HepG2 (cell line): ENCODE measurements around the gene NRSN2. TPM values are rescaled to one million over a fixed set of nuclear protein-coding genes. Genes with fewer than 3 reads are reported as not detected.

ENCODE experiments used
- CREB1 ChIP-seq, 2 experiments: fragments of 450-650 bp in 1 of 2; IDR thresholded peaks; 2 replicates each; pipeline ENCODE4 v1.6.1; 2016 to 2017; ENCODE audit warnings: control low read depth in 1 of 2, mild to moderate bottlenecking in 1 of 2, missing compliant biosample characterization in 1 of 2, missing genetic modification characterization in 1 of 2
- FOSL1 ChIP-seq: sonication (generic); formaldehyde crosslinking; IDR thresholded peaks from 2 replicates; pipeline ENCODE4 v1.9.0; 2021; ENCODE audit warnings: missing genetic modification reagents, borderline replicate concordance
- HNF4G ChIP-seq, 2 experiments: sonication (generic) in 1 of 2; formaldehyde crosslinking in 1 of 2; IDR thresholded peaks; 2 replicates each; pipeline versions ENCODE4 v1.4.0 to v1.6.1; 2011 to 2020; ENCODE audit warnings: borderline replicate concordance in 2 of 2, low read depth in 2 of 2, mild to moderate bottlenecking in 2 of 2, low read length in 1 of 2, missing genetic modification reagents in 1 of 2, moderate library complexity in 1 of 2
- IKZF4 ChIP-seq: sonication (generic); formaldehyde crosslinking; IDR thresholded peaks from 2 replicates; pipeline ENCODE4 v1.5.1; 2020; ENCODE audit warnings: borderline replicate concordance, mild to moderate bottlenecking, low read depth, missing genetic modification reagents; ENCODE audit errors: not compliant biosample characterization
- MATR3 ChIP-seq: sonication (generic); formaldehyde crosslinking; IDR thresholded peaks from 2 replicates; pipeline ENCODE4 v1.4.0; 2020; ENCODE audit warnings: missing genetic modification reagents
- MIXL1 ChIP-seq: IDR thresholded peaks from 2 replicates; pipeline ENCODE4 v1.6.1; 2016
- MXD4 ChIP-seq: IDR thresholded peaks from 2 replicates; pipeline ENCODE4 v1.6.1; 2016; ENCODE audit warnings: mild to moderate bottlenecking, missing biosample characterization, missing genetic modification reagents
- SCMH1 ChIP-seq: sonication (generic); formaldehyde crosslinking; IDR thresholded peaks from 2 replicates; pipeline ENCODE4 v1.9.0; 2021; ENCODE audit warnings: missing genetic modification reagents, mild to moderate bottlenecking, borderline replicate concordance
- SP2 ChIP-seq: sonication (generic); formaldehyde crosslinking; IDR thresholded peaks from 2 replicates; pipeline ENCODE4 v1.5.1; 2020; ENCODE audit warnings: mild to moderate bottlenecking, missing genetic modification reagents
- TCF12 ChIP-seq, 2 experiments: fragments of 450-650 bp in 1 of 2; sonication (generic) in 1 of 2; formaldehyde crosslinking in 1 of 2; IDR thresholded peaks; 2 replicates each; pipeline versions ENCODE4 v1.6.1 to v1.8.0; 2017 to 2022; ENCODE audit warnings: antibody characterized with exemption in 1 of 2, mild to moderate bottlenecking in 1 of 2, missing genetic modification reagents in 1 of 2, moderate library complexity in 1 of 2
- TMF1 ChIP-seq: sonication (generic); formaldehyde crosslinking; IDR thresholded peaks from 2 replicates; pipeline ENCODE4 v1.8.1; 2022; ENCODE audit warnings: low read depth, missing genetic modification reagents
- TSC22D2 ChIP-seq: sonication (generic); formaldehyde crosslinking; IDR thresholded peaks from 2 replicates; pipeline ENCODE4 v1.5.1; 2020; ENCODE audit warnings: missing genetic modification reagents, mild to moderate bottlenecking, borderline replicate concordance
- ZBTB7B ChIP-seq: sonication (generic); formaldehyde crosslinking; IDR thresholded peaks from 2 replicates; pipeline ENCODE4 v1.4.0; 2020; ENCODE audit warnings: missing genetic modification reagents
- ZEB1 ChIP-seq: IDR thresholded peaks from 2 replicates; pipeline ENCODE4 v1.6.1; 2012; ENCODE audit warnings: mild to moderate bottlenecking, low read depth, inconsistent platforms; ENCODE audit not compliant: insufficient replicate concordance
- ZNF138 ChIP-seq: sonication (generic); formaldehyde crosslinking; IDR thresholded peaks from 2 replicates; pipeline ENCODE4 v1.5.0; 2020; ENCODE audit warnings: mild to moderate bottlenecking, low read depth, missing genetic modification reagents
- ZNF773 ChIP-seq: sonication (generic); formaldehyde crosslinking; IDR thresholded peaks from 2 replicates; pipeline ENCODE4 v1.4.0; 2020; ENCODE audit warnings: missing genetic modification reagents, borderline replicate concordance
- ZNF781 ChIP-seq: sonication (generic); formaldehyde crosslinking; IDR thresholded peaks from 2 replicates; pipeline ENCODE4 v1.5.1; 2020; ENCODE audit warnings: borderline replicate concordance, mild to moderate bottlenecking, missing genetic modification reagents; ENCODE audit errors: not compliant biosample characterization
- polyA plus RNA-seq, 8 experiments: library from polyadenylated mRNA; depleted of rRNA in 3 of 8; stranded (reverse) in 7 of 8; unstranded in 1 of 8; fragments of >200 nt; fragmentation: Illumina TruSeq in 4 of 8; extraction: Trizol in 4 of 8; gene quantifications; 2 replicates each; pipeline versions ENCODE4 v1.2.1 to v1.2.3, GENCODE V29; 2011 to 2016; ENCODE audit warnings: low read depth in 4 of 8, missing spikeins in 1 of 8, mixed read lengths in 1 of 8; ENCODE audit not compliant: insufficient read depth in 1 of 8
- total RNA-seq, 5 experiments: library from RNA; depleted of rRNA; stranded (reverse); fragments of >200 nt; fragmentation: Illumina TruSeq; extraction: Trizol; gene quantifications; 2 replicates each; pipeline ENCODE4 v1.2.3, GENCODE V29; 2016; ENCODE audit warnings: low read depth in 1 of 5
- TF ChIP-seq, protein P1 (sequence below): sonication (generic); formaldehyde crosslinking; IDR thresholded peaks from 2 replicates; pipeline ENCODE4 v1.5.0; 2020; ENCODE audit warnings: mild to moderate bottlenecking, missing genetic modification reagents
- TF ChIP-seq, protein P2 (sequence below): sonication (generic); formaldehyde crosslinking; IDR thresholded peaks from 2 replicates; pipeline ENCODE4 v1.4.0; 2020; ENCODE audit warnings: missing genetic modification reagents
- TF ChIP-seq, protein P3 (sequence below), 2 experiments: fragments of 450-650 bp in 1 of 2; sonication (generic) in 1 of 2; formaldehyde crosslinking; IDR thresholded peaks; 2 replicates each; pipeline versions ENCODE4 v1.5.0 to v1.8.0; 2020 to 2022; ENCODE audit warnings: mild to moderate bottlenecking in 1 of 2, missing genetic modification reagents in 1 of 2
- TF ChIP-seq, protein P4 (sequence below): sonication (generic); formaldehyde crosslinking; IDR thresholded peaks from 2 replicates; pipeline ENCODE4 v1.4.0; 2020; ENCODE audit warnings: mild to moderate bottlenecking, low read depth, missing genetic modification reagents
- TF ChIP-seq, protein P5 (sequence below): sonication (generic); formaldehyde crosslinking; IDR thresholded peaks from 2 replicates; pipeline ENCODE4 v1.5.0; 2020; ENCODE audit warnings: missing genetic modification reagents

NRSN2 gene
- total and polyA plus RNA-seq, 2 of the 13 experiments (the other 11 are each of a cell fraction or from before 2014, with no cell fraction given): 32.3 to 49.4 TPM

DNA sequence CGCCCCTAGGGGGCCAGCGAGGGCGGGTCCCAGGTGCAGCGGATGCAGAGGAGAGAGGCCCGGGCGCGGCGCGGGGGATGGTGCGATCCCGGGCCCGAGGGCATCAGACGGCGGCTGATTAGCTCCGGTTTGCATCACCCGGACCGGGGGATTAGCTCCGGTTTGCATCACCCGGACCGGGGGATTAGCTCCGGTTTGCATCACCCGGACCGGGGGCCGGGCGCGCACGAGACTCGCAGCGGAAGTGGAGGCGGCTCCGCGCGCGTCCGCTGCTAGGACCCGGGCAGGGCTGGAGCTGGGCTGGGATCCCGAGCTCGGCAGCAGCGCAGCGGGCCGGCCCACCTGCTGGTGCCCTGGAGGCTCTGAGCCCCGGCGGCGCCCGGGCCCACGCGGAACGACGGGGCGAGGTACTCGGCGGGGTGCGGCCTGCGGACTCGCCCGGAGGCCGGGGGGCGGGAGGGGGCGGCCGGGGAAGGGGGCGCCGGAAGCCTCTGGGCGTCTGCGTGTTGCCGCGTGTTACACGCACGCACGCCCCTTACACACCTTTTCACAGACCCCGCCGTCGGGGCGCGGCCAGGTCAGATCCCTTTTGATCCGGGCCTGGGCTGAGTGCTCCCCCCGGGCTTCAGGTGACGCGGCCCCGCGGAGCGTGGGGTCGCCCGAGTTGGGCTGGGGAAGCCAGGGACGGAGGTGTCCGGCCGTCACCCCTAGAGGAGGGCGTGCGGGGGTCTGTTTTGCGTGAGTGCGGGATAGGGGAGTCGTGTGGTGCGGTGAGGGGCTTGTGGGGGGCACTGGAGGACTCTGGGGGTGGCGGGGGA lies 34.1 kb downstream of the NRSN2 start (continued):
- TF ChIP-seq, protein P1, sequence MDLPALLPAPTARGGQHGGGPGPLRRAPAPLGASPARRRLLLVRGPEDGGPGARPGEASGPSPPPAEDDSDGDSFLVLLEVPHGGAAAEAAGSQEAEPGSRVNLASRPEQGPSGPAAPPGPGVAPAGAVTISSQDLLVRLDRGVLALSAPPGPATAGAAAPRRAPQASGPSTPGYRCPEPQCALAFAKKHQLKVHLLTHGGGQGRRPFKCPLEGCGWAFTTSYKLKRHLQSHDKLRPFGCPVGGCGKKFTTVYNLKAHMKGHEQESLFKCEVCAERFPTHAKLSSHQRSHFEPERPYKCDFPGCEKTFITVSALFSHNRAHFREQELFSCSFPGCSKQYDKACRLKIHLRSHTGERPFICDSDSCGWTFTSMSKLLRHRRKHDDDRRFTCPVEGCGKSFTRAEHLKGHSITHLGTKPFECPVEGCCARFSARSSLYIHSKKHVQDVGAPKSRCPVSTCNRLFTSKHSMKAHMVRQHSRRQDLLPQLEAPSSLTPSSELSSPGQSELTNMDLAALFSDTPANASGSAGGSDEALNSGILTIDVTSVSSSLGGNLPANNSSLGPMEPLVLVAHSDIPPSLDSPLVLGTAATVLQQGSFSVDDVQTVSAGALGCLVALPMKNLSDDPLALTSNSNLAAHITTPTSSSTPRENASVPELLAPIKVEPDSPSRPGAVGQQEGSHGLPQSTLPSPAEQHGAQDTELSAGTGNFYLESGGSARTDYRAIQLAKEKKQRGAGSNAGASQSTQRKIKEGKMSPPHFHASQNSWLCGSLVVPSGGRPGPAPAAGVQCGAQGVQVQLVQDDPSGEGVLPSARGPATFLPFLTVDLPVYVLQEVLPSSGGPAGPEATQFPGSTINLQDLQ (CRISPR knock-in tag): 0 out of 2 replicates have a peak, but pooled peaks have one; percentile 43
- TF ChIP-seq IKZF4 (CRISPR knock-in tag): peak; percentile 71
- no peak for TF ChIP-seq SP2 (CRISPR knock-in tag)
- TF ChIP-seq, protein P2, sequence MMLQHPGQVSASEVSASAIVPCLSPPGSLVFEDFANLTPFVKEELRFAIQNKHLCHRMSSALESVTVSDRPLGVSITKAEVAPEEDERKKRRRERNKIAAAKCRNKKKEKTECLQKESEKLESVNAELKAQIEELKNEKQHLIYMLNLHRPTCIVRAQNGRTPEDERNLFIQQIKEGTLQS (CRISPR knock-in tag): peak; percentile 99
- TF ChIP-seq ZEB1: peak; percentile 75
- peak; percentile 44; the same call in 1 of the 2 replicates for TF ChIP-seq ZNF773 (CRISPR knock-in tag)
- no peak for TF ChIP-seq TCF12 (IDR thresholded peaks at IDR 0.05)
- TF ChIP-seq TCF12 (CRISPR knock-in tag; IDR thresholded peaks at IDR 0.05): peak; percentile 69
- TF ChIP-seq ZBTB7B: peak; percentile 86
- TF ChIP-seq ZNF138 (CRISPR knock-in tag): peak; percentile 60; the same call in 1 of the 2 replicates
- no peak for TF ChIP-seq MXD4 (CRISPR knock-in tag)
- no peak for TF ChIP-seq CREB1 (IDR thresholded peaks at IDR 0.05)
- TF ChIP-seq CREB1 (CRISPR knock-in tag; IDR thresholded peaks at IDR 0.05): no peak
- peak; percentile 63 for TF ChIP-seq MIXL1 (CRISPR knock-in tag)
- TF ChIP-seq MATR3: no peak
- TF ChIP-seq, protein P3, sequence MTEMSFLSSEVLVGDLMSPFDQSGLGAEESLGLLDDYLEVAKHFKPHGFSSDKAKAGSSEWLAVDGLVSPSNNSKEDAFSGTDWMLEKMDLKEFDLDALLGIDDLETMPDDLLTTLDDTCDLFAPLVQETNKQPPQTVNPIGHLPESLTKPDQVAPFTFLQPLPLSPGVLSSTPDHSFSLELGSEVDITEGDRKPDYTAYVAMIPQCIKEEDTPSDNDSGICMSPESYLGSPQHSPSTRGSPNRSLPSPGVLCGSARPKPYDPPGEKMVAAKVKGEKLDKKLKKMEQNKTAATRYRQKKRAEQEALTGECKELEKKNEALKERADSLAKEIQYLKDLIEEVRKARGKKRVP (CRISPR knock-in tag; IDR thresholded peaks at IDR 0.05): peak in 1 of 2 experiments; percentile 100; a peak in 3 of 4 replicates
- TF ChIP-seq, protein P4, sequence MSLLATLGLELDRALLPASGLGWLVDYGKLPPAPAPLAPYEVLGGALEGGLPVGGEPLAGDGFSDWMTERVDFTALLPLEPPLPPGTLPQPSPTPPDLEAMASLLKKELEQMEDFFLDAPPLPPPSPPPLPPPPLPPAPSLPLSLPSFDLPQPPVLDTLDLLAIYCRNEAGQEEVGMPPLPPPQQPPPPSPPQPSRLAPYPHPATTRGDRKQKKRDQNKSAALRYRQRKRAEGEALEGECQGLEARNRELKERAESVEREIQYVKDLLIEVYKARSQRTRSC (CRISPR knock-in tag): no peak
- TF ChIP-seq HNF4G (IDR thresholded peaks at IDR 0.05; ENCODE audit: borderline replicate concordance, low read depth, low read length): peak; percentile 32; the same call in 1 of the 2 replicates
- peak; percentile 52; the same call in 1 of the 2 replicates for TF ChIP-seq HNF4G (CRISPR knock-in tag; IDR thresholded peaks at IDR 0.05; ENCODE audit: borderline replicate concordance, low read depth)
- TF ChIP-seq, protein P5, sequence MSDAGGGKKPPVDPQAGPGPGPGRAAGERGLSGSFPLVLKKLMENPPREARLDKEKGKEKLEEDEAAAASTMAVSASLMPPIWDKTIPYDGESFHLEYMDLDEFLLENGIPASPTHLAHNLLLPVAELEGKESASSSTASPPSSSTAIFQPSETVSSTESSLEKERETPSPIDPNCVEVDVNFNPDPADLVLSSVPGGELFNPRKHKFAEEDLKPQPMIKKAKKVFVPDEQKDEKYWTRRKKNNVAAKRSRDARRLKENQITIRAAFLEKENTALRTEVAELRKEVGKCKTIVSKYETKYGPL (CRISPR knock-in tag): peak; percentile 88
- TF ChIP-seq TSC22D2: 0 out of 2 replicates have a peak, but pooled peaks have one; percentile 81
- 0 out of 2 replicates have a peak, but pooled peaks have one; percentile 38 for TF ChIP-seq FOSL1 (CRISPR knock-in tag)
- TF ChIP-seq SCMH1 (CRISPR knock-in tag): no peak
- TF ChIP-seq TMF1: peak; percentile 69
- peak; percentile 52 for TF ChIP-seq ZNF781
